GM18861 (cell line): ENCODE results near the gene PTRHD1.

Source experiments
- ATAC-seq: cut with Tn5 transposase; IDR thresholded peaks from one replicate; pipeline ENCODE4 v1.9.1; 2021; ENCODE audit not compliant: unreplicated experiment

Gene PTRHD1

GRCh38 chr2:24830786-24831185, 37.6 kb upstream of the PTRHD1 start:
- no peak for ATAC-seq

GRCh38 chr2:24830351-24830750, 37.2 kb upstream of the PTRHD1 start:
- no peak for ATAC-seq

GRCh38 chr2:24828238-24828996, 35.2 kb upstream of the PTRHD1 start:
- no peak for ATAC-seq

- peak; percentile 75 for ATAC-seq
Observed at GRCh38 chr2:24827321-24828237, 34.4 kb upstream of the PTRHD1 start.

GRCh38 chr2:24826773-24827145, 33.6 kb upstream of the PTRHD1 start:
- ATAC-seq: no peak

GRCh38 chr2:24825883-24826772, 32.9 kb upstream of the PTRHD1 start:
- no peak for ATAC-seq

GRCh38 chr2:24824966-24825882, 32.0 kb upstream of the PTRHD1 start:
- ATAC-seq: no peak

GRCh38 chr2:24824071-24824588, 30.9 kb upstream of the PTRHD1 start:
- no peak for ATAC-seq

- ATAC-seq: no peak
Observed at GRCh38 chr2:24822049-24822706, 29.0 kb upstream of the PTRHD1 start.

GRCh38 chr2:24821433-24821891, 28.3 kb upstream of the PTRHD1 start:
- ATAC-seq: no peak

GRCh38 chr2:24820598-24821432, 27.6 kb upstream of the PTRHD1 start:
- no peak for ATAC-seq

GRCh38 chr2:24820175-24820513, 27.0 kb upstream of the PTRHD1 start:
- ATAC-seq: no peak

- no peak for ATAC-seq
Observed at GRCh38 chr2:24819442-24820174, 26.4 kb upstream of the PTRHD1 start.

GRCh38 chr2:24818721-24819167, 25.6 kb upstream of the PTRHD1 start:
- ATAC-seq: no peak

GRCh38 chr2:24816884-24817283, 23.7 kb upstream of the PTRHD1 start:
- no peak for ATAC-seq

- no peak for ATAC-seq
Observed at GRCh38 chr2:24816404-24816803, 23.2 kb upstream of the PTRHD1 start.

GRCh38 chr2:24815171-24815570, 22.0 kb upstream of the PTRHD1 start:
- no peak for ATAC-seq

- no peak for ATAC-seq
Observed at GRCh38 chr2:24814516-24814915, 21.3 kb upstream of the PTRHD1 start.
